K562 (cell line): ENCODE measurements around the gene C1QTNF12. TPM values are rescaled to one million over a fixed set of nuclear protein-coding genes. Genes with fewer than 3 reads are reported as not detected.

Source experiments
- BCL6 ChIP-seq: fragments of 250-450 bp; sonication (Bioruptor Pico); IDR thresholded peaks from 2 replicates; pipeline ENCODE4 v1.4.0; 2020
- MCM5 ChIP-seq: fragments of 450-650 bp; IDR thresholded peaks from 2 replicates; pipeline ENCODE4 v1.6.1; 2016; ENCODE audit warnings: low read depth
- NBN ChIP-seq: fragments of 450-650 bp; IDR thresholded peaks from 2 replicates; pipeline ENCODE4 v1.6.1; 2016; ENCODE audit warnings: low read depth, mild to moderate bottlenecking
- OTX1 ChIP-seq: fragments of 450-650 bp; formaldehyde crosslinking; IDR thresholded peaks from 2 replicates; pipeline ENCODE4 v1.4.0; 2022; ENCODE audit warnings: mild to moderate bottlenecking
- PHF8 ChIP-seq: fragments of 200-600 bp; sonication (generic); IDR thresholded peaks from 2 replicates; pipeline ENCODE4 v1.6.1; 2012; ENCODE audit warnings: mixed run types, mild to moderate bottlenecking, inconsistent platforms, low read length, moderate library complexity, borderline replicate concordance
- TAF15 ChIP-seq: fragments of 200-400 bp; formaldehyde crosslinking; IDR thresholded peaks from 2 replicates; pipeline ENCODE4 v1.6.1; 2017; ENCODE audit warnings: mild to moderate bottlenecking, low read depth, low read length, moderate library complexity
- TCF7L2 ChIP-seq: fragments of 150-350 bp; IDR thresholded peaks from 2 replicates; pipeline ENCODE4 v1.6.1; 2016; ENCODE audit warnings: low read depth, mild to moderate bottlenecking, low read length, moderate library complexity
- THRAP3 ChIP-seq: fragments of 450-650 bp; IDR thresholded peaks from 2 replicates; pipeline ENCODE4 v1.6.1; 2016; ENCODE audit warnings: mild to moderate bottlenecking, inconsistent platforms, borderline replicate concordance
- ZBTB7A ChIP-seq: IDR thresholded peaks from 2 replicates; pipeline ENCODE4 v1.6.1; 2011; ENCODE audit warnings: low read depth, mild to moderate bottlenecking, low read length, moderate library complexity, borderline replicate concordance; ENCODE audit not compliant: control insufficient read depth
- ZNF75A ChIP-seq: fragments of 450-650 bp; formaldehyde crosslinking; IDR thresholded peaks from 2 replicates; pipeline ENCODE4 v1.4.0; 2020; ENCODE audit warnings: mild to moderate bottlenecking
- polyA plus RNA-seq, 8 experiments: library from polyadenylated mRNA; depleted of rRNA in 4 of 8; stranded (reverse) in 5 of 8; unstranded in 3 of 8; fragments of >200 nt; fragmentation: Nextera tagmentation in 2 of 8; fragmentation: Illumina TruSeq in 1 of 8; extraction: Ambion mirVana in 2 of 8; extraction: Trizol in 1 of 8; gene quantifications; 2 replicates each; pipeline versions ENCODE4 v1.2.1 to v1.2.3, GENCODE V29; 2011 to 2014; ENCODE audit warnings: inconsistent platforms in 1 of 8, missing spikeins in 1 of 8
- total RNA-seq, 7 experiments: library from RNA; depleted of rRNA in 6 of 7; stranded (reverse); fragments of >200 nt in 6 of 7; fragmentation: Illumina TruSeq in 2 of 7; extraction: Trizol in 2 of 7; gene quantifications; 2 replicates each; pipeline versions ENCODE4 v1.2.1 to v1.2.3, GENCODE V29; 2011 to 2021; ENCODE audit warnings: low replicate concordance in 1 of 7
- TF ChIP-seq, protein P1 (sequence below): fragments of 450-650 bp; IDR thresholded peaks from 2 replicates; pipeline ENCODE4 v1.6.1; 2016; ENCODE audit warnings: mild to moderate bottlenecking
- TF ChIP-seq, protein P2 (sequence below): sonication (generic); formaldehyde crosslinking; IDR thresholded peaks from 2 replicates; pipeline ENCODE4 v1.8.1; 2023; ENCODE audit warnings: missing genetic modification reagents, mild to moderate bottlenecking, borderline replicate concordance
- TF ChIP-seq, protein P3 (sequence below), 3 experiments: IDR thresholded peaks in 2 of 3; conservative IDR thresholded peaks in 1 of 3; 2 replicates each; pipeline ENCODE4 v1.5.1; 2011 to 2012; ENCODE audit warnings: low read length in 3 of 3, mild to moderate bottlenecking in 3 of 3, control low read depth in 2 of 3, improper control_type of control experiment in 1 of 3, inconsistent platforms in 1 of 3, low read depth in 1 of 3, mixed read lengths in 1 of 3, moderate library complexity in 1 of 3; ENCODE audit not compliant: insufficient read depth in 2 of 3

The C1QTNF12 gene
- total and polyA plus RNA-seq, 9 of the 15 experiments (the other 6 are each of a cell fraction or from before 2014, with no cell fraction given) = 0.11 to 4.3 (median 0.93) TPM; not detected in 3

GRCh38 chr1:1206966-1207531 is 39.5 kb downstream of the C1QTNF12 start (continued):
- TF ChIP-seq, protein P1, sequence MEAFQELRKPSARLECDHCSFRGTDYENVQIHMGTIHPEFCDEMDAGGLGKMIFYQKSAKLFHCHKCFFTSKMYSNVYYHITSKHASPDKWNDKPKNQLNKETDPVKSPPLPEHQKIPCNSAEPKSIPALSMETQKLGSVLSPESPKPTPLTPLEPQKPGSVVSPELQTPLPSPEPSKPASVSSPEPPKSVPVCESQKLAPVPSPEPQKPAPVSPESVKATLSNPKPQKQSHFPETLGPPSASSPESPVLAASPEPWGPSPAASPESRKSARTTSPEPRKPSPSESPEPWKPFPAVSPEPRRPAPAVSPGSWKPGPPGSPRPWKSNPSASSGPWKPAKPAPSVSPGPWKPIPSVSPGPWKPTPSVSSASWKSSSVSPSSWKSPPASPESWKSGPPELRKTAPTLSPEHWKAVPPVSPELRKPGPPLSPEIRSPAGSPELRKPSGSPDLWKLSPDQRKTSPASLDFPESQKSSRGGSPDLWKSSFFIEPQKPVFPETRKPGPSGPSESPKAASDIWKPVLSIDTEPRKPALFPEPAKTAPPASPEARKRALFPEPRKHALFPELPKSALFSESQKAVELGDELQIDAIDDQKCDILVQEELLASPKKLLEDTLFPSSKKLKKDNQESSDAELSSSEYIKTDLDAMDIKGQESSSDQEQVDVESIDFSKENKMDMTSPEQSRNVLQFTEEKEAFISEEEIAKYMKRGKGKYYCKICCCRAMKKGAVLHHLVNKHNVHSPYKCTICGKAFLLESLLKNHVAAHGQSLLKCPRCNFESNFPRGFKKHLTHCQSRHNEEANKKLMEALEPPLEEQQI = no peak
- no peak for TF ChIP-seq BCL6 (CRISPR knock-in tag)
- no peak for TF ChIP-seq NBN
- TF ChIP-seq TAF15 = no peak
- 0 out of 2 replicates have a peak, but pooled peaks have one; percentile 4 for TF ChIP-seq PHF8
- no peak for TF ChIP-seq OTX1 (CRISPR knock-in tag)
- TF ChIP-seq, protein P2, sequence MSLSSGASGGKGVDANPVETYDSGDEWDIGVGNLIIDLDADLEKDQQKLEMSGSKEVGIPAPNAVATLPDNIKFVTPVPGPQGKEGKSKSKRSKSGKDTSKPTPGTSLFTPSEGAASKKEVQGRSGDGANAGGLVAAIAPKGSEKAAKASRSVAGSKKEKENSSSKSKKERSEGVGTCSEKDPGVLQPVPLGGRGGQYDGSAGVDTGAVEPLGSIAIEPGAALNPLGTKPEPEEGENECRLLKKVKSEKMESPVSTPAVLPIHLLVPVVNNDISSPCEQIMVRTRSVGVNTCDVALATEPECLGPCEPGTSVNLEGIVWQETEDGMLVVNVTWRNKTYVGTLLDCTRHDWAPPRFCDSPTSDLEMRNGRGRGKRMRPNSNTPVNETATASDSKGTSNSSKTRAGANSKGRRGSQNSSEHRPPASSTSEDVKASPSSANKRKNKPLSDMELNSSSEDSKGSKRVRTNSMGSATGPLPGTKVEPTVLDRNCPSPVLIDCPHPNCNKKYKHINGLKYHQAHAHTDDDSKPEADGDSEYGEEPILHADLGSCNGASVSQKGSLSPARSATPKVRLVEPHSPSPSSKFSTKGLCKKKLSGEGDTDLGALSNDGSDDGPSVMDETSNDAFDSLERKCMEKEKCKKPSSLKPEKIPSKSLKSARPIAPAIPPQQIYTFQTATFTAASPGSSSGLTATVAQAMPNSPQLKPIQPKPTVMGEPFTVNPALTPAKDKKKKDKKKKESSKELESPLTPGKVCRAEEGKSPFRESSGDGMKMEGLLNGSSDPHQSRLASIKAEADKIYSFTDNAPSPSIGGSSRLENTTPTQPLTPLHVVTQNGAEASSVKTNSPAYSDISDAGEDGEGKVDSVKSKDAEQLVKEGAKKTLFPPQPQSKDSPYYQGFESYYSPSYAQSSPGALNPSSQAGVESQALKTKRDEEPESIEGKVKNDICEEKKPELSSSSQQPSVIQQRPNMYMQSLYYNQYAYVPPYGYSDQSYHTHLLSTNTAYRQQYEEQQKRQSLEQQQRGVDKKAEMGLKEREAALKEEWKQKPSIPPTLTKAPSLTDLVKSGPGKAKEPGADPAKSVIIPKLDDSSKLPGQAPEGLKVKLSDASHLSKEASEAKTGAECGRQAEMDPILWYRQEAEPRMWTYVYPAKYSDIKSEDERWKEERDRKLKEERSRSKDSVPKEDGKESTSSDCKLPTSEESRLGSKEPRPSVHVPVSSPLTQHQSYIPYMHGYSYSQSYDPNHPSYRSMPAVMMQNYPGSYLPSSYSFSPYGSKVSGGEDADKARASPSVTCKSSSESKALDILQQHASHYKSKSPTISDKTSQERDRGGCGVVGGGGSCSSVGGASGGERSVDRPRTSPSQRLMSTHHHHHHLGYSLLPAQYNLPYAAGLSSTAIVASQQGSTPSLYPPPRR (CRISPR knock-in tag) = 0 out of 2 replicates have a peak, but pooled peaks have one; percentile 2
- TF ChIP-seq THRAP3 = no peak
- TF ChIP-seq ZNF75A (CRISPR knock-in tag) = no peak
- TF ChIP-seq, protein P3, sequence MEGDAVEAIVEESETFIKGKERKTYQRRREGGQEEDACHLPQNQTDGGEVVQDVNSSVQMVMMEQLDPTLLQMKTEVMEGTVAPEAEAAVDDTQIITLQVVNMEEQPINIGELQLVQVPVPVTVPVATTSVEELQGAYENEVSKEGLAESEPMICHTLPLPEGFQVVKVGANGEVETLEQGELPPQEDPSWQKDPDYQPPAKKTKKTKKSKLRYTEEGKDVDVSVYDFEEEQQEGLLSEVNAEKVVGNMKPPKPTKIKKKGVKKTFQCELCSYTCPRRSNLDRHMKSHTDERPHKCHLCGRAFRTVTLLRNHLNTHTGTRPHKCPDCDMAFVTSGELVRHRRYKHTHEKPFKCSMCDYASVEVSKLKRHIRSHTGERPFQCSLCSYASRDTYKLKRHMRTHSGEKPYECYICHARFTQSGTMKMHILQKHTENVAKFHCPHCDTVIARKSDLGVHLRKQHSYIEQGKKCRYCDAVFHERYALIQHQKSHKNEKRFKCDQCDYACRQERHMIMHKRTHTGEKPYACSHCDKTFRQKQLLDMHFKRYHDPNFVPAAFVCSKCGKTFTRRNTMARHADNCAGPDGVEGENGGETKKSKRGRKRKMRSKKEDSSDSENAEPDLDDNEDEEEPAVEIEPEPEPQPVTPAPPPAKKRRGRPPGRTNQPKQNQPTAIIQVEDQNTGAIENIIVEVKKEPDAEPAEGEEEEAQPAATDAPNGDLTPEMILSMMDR (IDR thresholded peaks at IDR 0.05 in 2 of 3, conservative IDR thresholded peaks at IDR 0.05 in 1 of 3; ENCODE audit: insufficient read depth in 2 of 3, low read depth in 1 of 3, low read length in 3 of 3) = peak in 2 of 3 experiments; percentile 8 to 37; a peak in 1 of 6 replicates
- TF ChIP-seq TCF7L2 = no peak
- TF ChIP-seq ZBTB7A = peak; percentile 33; the same call in 1 of the 2 replicates
- TF ChIP-seq MCM5 = no peak
